Tibial nerve (tissue), 4 donors: ENCODE results near the gene PRKCE.

Experiments used
- EP300 ChIP-seq, 2 donors: sonication (generic); formaldehyde crosslinking; IDR thresholded peaks; one replicate each; pipeline ENCODE4 v1.6.1; 2017; ENCODE audit warnings: antibody characterized with exemption in 2 of 2, mild to moderate bottlenecking in 1 of 2
- POLR2A ChIP-seq, 2 donors: fragments of 450-650 bp; IDR thresholded peaks; one replicate each; pipeline ENCODE4 v1.6.1; 2017; ENCODE audit warnings: antibody characterized with exemption in 2 of 2, mild to moderate bottlenecking in 2 of 2, moderate library complexity in 2 of 2
- TF ChIP-seq, protein P1 (sequence below), 5 experiments: fragments of 200-600 bp in 3 of 5; fragments of 450-650 bp in 2 of 5; sonication (generic) in 3 of 5; IDR thresholded peaks; one replicate each; pipeline ENCODE4 v1.5.1; 2016 to 2019; ENCODE audit warnings: antibody characterized with exemption in 5 of 5, mild to moderate bottlenecking in 3 of 5, moderate library complexity in 2 of 5

DNA sequence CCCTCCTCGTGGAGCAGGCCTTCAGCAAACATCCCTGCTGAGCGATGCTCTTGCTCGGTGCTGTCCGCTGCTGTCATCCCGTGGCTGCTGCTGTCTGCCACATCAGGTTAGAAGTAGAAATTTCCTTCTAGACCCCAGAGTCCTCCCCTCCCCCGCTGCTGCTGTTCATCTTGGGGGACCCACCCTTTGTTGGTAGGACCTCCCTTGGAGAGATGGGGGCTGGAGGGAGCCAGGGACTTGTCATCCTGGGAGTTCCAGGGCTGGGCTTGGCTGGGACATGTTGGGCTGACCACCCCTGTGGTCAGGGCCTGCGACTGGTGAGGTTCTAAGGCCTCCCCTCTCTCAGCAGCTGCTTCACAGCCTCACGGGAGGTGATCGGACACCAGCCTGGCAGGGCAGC, 122.4 kb downstream of the PRKCE start:
- TF ChIP-seq, protein P1, sequence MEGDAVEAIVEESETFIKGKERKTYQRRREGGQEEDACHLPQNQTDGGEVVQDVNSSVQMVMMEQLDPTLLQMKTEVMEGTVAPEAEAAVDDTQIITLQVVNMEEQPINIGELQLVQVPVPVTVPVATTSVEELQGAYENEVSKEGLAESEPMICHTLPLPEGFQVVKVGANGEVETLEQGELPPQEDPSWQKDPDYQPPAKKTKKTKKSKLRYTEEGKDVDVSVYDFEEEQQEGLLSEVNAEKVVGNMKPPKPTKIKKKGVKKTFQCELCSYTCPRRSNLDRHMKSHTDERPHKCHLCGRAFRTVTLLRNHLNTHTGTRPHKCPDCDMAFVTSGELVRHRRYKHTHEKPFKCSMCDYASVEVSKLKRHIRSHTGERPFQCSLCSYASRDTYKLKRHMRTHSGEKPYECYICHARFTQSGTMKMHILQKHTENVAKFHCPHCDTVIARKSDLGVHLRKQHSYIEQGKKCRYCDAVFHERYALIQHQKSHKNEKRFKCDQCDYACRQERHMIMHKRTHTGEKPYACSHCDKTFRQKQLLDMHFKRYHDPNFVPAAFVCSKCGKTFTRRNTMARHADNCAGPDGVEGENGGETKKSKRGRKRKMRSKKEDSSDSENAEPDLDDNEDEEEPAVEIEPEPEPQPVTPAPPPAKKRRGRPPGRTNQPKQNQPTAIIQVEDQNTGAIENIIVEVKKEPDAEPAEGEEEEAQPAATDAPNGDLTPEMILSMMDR (IDR thresholded peaks at IDR 0.05): no peak
- TF ChIP-seq POLR2A (IDR thresholded peaks at IDR 0.05) (no peak), EP300 (IDR thresholded peaks at IDR 0.05) (no peak)
